WTC11 (cell line): ENCODE measurements around the gene NSG1. TPM values are rescaled to one million over a fixed set of nuclear protein-coding genes. Genes with fewer than 3 reads are reported as not detected.

Source experiments
- ATAC-seq: fragments of 200-7000 bp; cut with Tn5 transposase; 2 replicates; pipeline ENCODE4 v1.10.0; 2021; ENCODE audit warnings: mild to moderate bottlenecking, moderate library complexity
- CTCF ChIA-PET: fragments of 300-600 bp; sonication (Branson Sonifier 250); formaldehyde crosslinking; loops from one replicate; lab custom pipeline; 2021; ENCODE audit warnings: antibody characterized with exemption; lab: Charles Lee
- POLR2A ChIA-PET: fragments of 350-600 bp; sonication (Branson Sonifier 250); formaldehyde crosslinking; loops from one replicate; lab custom pipeline; 2021; ENCODE audit warnings: antibody characterized with exemption; lab: Charles Lee
- DNase-seq: peaks from one replicate; pipeline ENCODE4 v3.0.0; 2021; ENCODE audit warnings: low spot score
- H3K27ac Mint-ChIP-seq: 2 replicates; pipeline ENCODE4 v1.8.0; 2021; ENCODE audit warnings: mixed read lengths
- H3K27me3 Mint-ChIP-seq: 2 replicates; pipeline ENCODE4 v1.8.0; 2021; ENCODE audit warnings: low read depth, mild to moderate bottlenecking, moderate library complexity, mixed read lengths
- H3K36me3 Mint-ChIP-seq: 2 replicates; pipeline ENCODE4 v1.8.0; 2021; ENCODE audit warnings: mixed read lengths
- H3K4me1 Mint-ChIP-seq: 2 replicates; pipeline ENCODE4 v1.8.0; 2022; ENCODE audit warnings: mixed read lengths
- H3K4me3 Mint-ChIP-seq: 2 replicates; pipeline ENCODE4 v1.8.0; 2021; ENCODE audit warnings: mild to moderate bottlenecking, moderate library complexity, mixed read lengths
- H3K9me3 Mint-ChIP-seq: 2 replicates; pipeline ENCODE4 v1.8.0; 2021; ENCODE audit warnings: mixed read lengths
- ARID4B ChIP-seq: sonication (generic); formaldehyde crosslinking; IDR thresholded peaks from 2 replicates; pipeline ENCODE4 v1.8.0; 2023; ENCODE audit warnings: missing genetic modification reagents, mild to moderate bottlenecking, borderline replicate concordance
- CREM ChIP-seq: sonication (generic); formaldehyde crosslinking; IDR thresholded peaks from 2 replicates; pipeline ENCODE4 v1.8.1; 2022; ENCODE audit warnings: mild to moderate bottlenecking, missing genetic modification reagents, moderate library complexity
- E2F5 ChIP-seq: sonication (generic); formaldehyde crosslinking; IDR thresholded peaks from 2 replicates; pipeline ENCODE4 v1.8.1; 2022; ENCODE audit warnings: mild to moderate bottlenecking, moderate library complexity, missing genetic modification reagents
- ERG ChIP-seq: fragments of 250-450 bp; sonication (Bioruptor Pico); IDR thresholded peaks from 2 replicates; pipeline ENCODE4 v1.8.0; 2021; ENCODE audit warnings: mild to moderate bottlenecking
- GTF2I ChIP-seq: fragments of 250-450 bp; sonication (Bioruptor Pico); conservative IDR thresholded peaks from 2 replicates; pipeline ENCODE4 v1.4.0; 2021; ENCODE audit warnings: mild to moderate bottlenecking
- IRF1 ChIP-seq: sonication (generic); formaldehyde crosslinking; IDR thresholded peaks from 2 replicates; pipeline ENCODE4 v1.8.0; 2023; ENCODE audit warnings: missing genetic modification reagents
- NFYB ChIP-seq: sonication (generic); formaldehyde crosslinking; conservative IDR thresholded peaks from 2 replicates; pipeline ENCODE4 v1.8.0; 2022; ENCODE audit warnings: low read depth, missing genetic modification reagents
- OVOL2 ChIP-seq: fragments of 250-450 bp; sonication (Bioruptor Pico); IDR thresholded peaks from 2 replicates; pipeline ENCODE4 v1.9.0; 2021; ENCODE audit warnings: mild to moderate bottlenecking, borderline replicate concordance
- PRDM15 ChIP-seq: sonication (generic); formaldehyde crosslinking; IDR thresholded peaks from 2 replicates; pipeline ENCODE4 v1.8.0; 2022; ENCODE audit warnings: missing genetic modification reagents
- SMAD3 ChIP-seq: sonication (generic); formaldehyde crosslinking; IDR thresholded peaks from 2 replicates; pipeline ENCODE4 v1.8.0; 2022; ENCODE audit warnings: missing genetic modification reagents, mild to moderate bottlenecking, borderline replicate concordance
- USF1 ChIP-seq: sonication (generic); formaldehyde crosslinking; IDR thresholded peaks from 2 replicates; pipeline ENCODE4 v1.8.0; 2022; ENCODE audit warnings: mild to moderate bottlenecking, missing genetic modification reagents
- USF2 ChIP-seq: sonication (generic); formaldehyde crosslinking; IDR thresholded peaks from 2 replicates; pipeline ENCODE4 v1.8.1; 2023; ENCODE audit warnings: mild to moderate bottlenecking, missing genetic modification reagents, moderate library complexity
- ZNF121 ChIP-seq: sonication (generic); formaldehyde crosslinking; IDR thresholded peaks from 2 replicates; pipeline ENCODE4 v1.8.0; 2023; ENCODE audit warnings: missing genetic modification reagents
- ZNF219 ChIP-seq: sonication (generic); formaldehyde crosslinking; IDR thresholded peaks from 2 replicates; pipeline ENCODE4 v1.8.0; 2023; ENCODE audit warnings: missing genetic modification reagents, mild to moderate bottlenecking, borderline replicate concordance
- ZNF263 ChIP-seq: sonication (generic); formaldehyde crosslinking; IDR thresholded peaks from 2 replicates; pipeline ENCODE4 v1.8.1; 2022; ENCODE audit warnings: low read depth, mild to moderate bottlenecking, moderate library complexity, missing genetic modification reagents
- ZNF396 ChIP-seq: fragments of 250-450 bp; sonication (Bioruptor Pico); IDR thresholded peaks from 2 replicates; pipeline ENCODE4 v1.8.0; 2021; ENCODE audit warnings: mild to moderate bottlenecking, moderate library complexity, borderline replicate concordance
- ZNF416 ChIP-seq: fragments of 250-450 bp; sonication (Bioruptor Pico); IDR thresholded peaks from 2 replicates; pipeline ENCODE4 v1.9.0; 2021; ENCODE audit warnings: mild to moderate bottlenecking, inconsistent platforms
- total RNA-seq: library from RNA; stranded (reverse); gene quantifications from 3 replicates; pipeline ENCODE4 v1.2.3, GENCODE V29; 2021

Gene NSG1
- total RNA-seq, 1 experiment from 2014 or later, result 24.2 TPM

- ChIA-PET POLR2A (no interaction called here), CTCF (no interaction called here)
- no peak for TF ChIP-seq ZNF396 (CRISPR knock-in tag)
- no peak for TF ChIP-seq ZNF219 (CRISPR knock-in tag)
- no peak for TF ChIP-seq ZNF416 (CRISPR knock-in tag)
- TF ChIP-seq GTF2I (CRISPR knock-in tag), result no peak
- Mint-ChIP-seq H3K9me3 (no peaks in the 10 kb centered on the region), H3K27ac (no peak overlapping the region), H3K4me1 (peaks cover 21% of the 10 kb centered on the region), H3K36me3 (peaks cover 3% of the 10 kb centered on the region; the same call in 1 of the 2 replicates), H3K27me3 (peaks cover 23% of the 10 kb centered on the region), H3K4me3 (no peak overlapping the region)
- ATAC-seq (no peak), DNase-seq (no peak)
Measured at GRCh38 chr4:4392501-4393183, 5.7 kb downstream of the NSG1 start.

- POLR2A ChIA-PET, result no interaction called here
- DNase-seq, result no peak
- no peak for ATAC-seq
- Mint-ChIP-seq H3K27me3 (peaks cover 3% of the 10 kb centered on the region), H3K36me3 (peaks cover 13% of the 10 kb centered on the region), H3K4me3 (no peak overlapping the region), H3K27ac (no peak overlapping the region), H3K9me3 (peaks cover 3% of the 10 kb centered on the region; the same call in 1 of the 2 replicates)
- TF ChIP-seq PRDM15 (no peak), CREM (CRISPR knock-in tag) (no peak), ERG (no peak), SMAD3 (CRISPR knock-in tag) (no peak), USF2 (CRISPR knock-in tag) (no peak), IRF1 (CRISPR knock-in tag) (no peak)
- TF ChIP-seq, all 79 proteins: peak for 0
- peaks cover 16% of the 10 kb centered on the region for H3K4me1 Mint-ChIP-seq
- CTCF ChIA-PET, result interaction anchor here (1.2 to 3.5 kb wide), 3 partner anchors 8 to 11 kb away, joined by 5 to 27 read pairs (median 6); partner anchors contain the start of gene NSG1
Measured at GRCh38 chr4:4394644-4395043, 7.7 kb downstream of the NSG1 start.

- ATAC-seq (no peak), DNase-seq (no peak)
- no peak overlapping the region for H3K4me3 Mint-ChIP-seq
- CTCF ChIA-PET, result interaction anchor here (0.6 to 3.5 kb wide), 5 partner anchors 8 to 30 kb away, joined by 3 to 27 read pairs (median 5); partner anchors contain the start of gene NSG1
- peaks cover 15% of the 10 kb centered on the region for H3K36me3 Mint-ChIP-seq
- peaks cover 7% of the 10 kb centered on the region for H3K9me3 Mint-ChIP-seq
- no peaks in the 10 kb centered on the region for H3K27me3 Mint-ChIP-seq
- H3K4me1 Mint-ChIP-seq, result peaks cover 16% of the 10 kb centered on the region
- POLR2A ChIA-PET, result no interaction called here
- no peak overlapping the region for H3K27ac Mint-ChIP-seq
- TF ChIP-seq E2F5 (CRISPR knock-in tag) (no peak), NFYB (CRISPR knock-in tag) (no peak), USF1 (CRISPR knock-in tag) (no peak), ZNF121 (no peak), OVOL2 (no peak), ARID4B (CRISPR knock-in tag) (no peak), ZNF263 (CRISPR knock-in tag) (no peak)
Measured at GRCh38 chr4:4395371-4395770, 8.5 kb downstream of the NSG1 start.
